GM23248 (cell line): ENCODE measurements around the gene C20orf202.

Experiments used
- EZH2 ChIP-seq: fragments of 200-600 bp; sonication (generic); IDR thresholded peaks from 2 replicates; pipeline ENCODE4 v1.6.1; 2018; ENCODE audit warnings: antibody characterized with exemption, mild to moderate bottlenecking; ENCODE audit not compliant: insufficient read depth, poor library complexity, severe bottlenecking
- EZH2phosphoT487 ChIP-seq: fragments of 200-600 bp; sonication (generic); IDR thresholded peaks from 2 replicates; pipeline ENCODE4 v1.6.1; 2018; ENCODE audit warnings: antibody characterized with exemption, moderate library complexity, mild to moderate bottlenecking, low read depth; ENCODE audit not compliant: insufficient read depth

DNA sequence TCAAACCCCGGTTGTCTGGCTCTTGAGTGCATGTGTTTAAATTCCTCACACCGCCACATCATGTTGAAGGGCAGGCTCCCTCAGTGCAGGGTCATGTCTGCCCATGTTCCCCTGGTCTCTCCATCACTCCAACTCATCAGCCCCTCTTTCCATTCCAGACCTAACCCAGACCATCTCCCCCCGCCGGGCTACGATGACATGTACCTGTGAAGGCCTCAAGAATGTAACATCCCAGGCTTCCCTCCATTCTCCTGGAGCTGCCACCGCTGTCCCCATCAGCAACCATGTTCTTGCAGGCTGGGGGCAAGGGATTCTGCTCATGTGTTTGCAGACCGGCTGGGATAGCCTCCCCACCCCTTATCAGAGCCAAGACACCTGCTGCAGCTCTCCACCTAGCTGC is 38.4 kb upstream of the C20orf202 start:
- TF ChIP-seq EZH2 (no peak), EZH2phosphoT487 (no peak)
